Cerebellar nuclear complex (tissue), 1 donor: ENCODE results near the gene ZNF12.
"Not testable (repeated sequence)": the region's sequence is repeated elsewhere in the genome, so short reads cannot be mapped to it uniquely, and the experiment has no call there.

Experiments used
- DNase-seq, 2 experiments: peaks; one replicate each; lab custom pipeline; 2025; lab: John Stamatoyannopoulos, UW

The ZNF12 gene

GRCh38 chr7:6706666-6707407 lies at the start of gene ZNF12:
Gene ZNF12, minus strand, starts transcription at chr7:6706947. Its CDS starts 1,774 bp downstream, at chr7:6705173.
- DNase-seq, result peak; percentile 22 to 65

GRCh38 chr7:6753964-6754363 lies 47.2 kb upstream of the ZNF12 start, which contains the start of gene RSPH10B2:
Gene RSPH10B2, plus strand, starts transcription at chr7:6754103. Its CDS starts 3,575 bp downstream, at chr7:6757678.
- DNase-seq, result not testable (repeated sequence)

GRCh38 chr7:6750173-6750572 lies 43.4 kb upstream of the ZNF12 start:
- DNase-seq, result not testable (repeated sequence)

GRCh38 chr7:6749335-6749734 lies 42.6 kb upstream of the ZNF12 start:
- not testable (repeated sequence) for DNase-seq

GRCh38 chr7:6744410-6745100 lies 37.8 kb upstream of the ZNF12 start:
- not testable (repeated sequence) for DNase-seq

- DNase-seq, result not testable (repeated sequence)
These were observed 31.7 kb upstream of the ZNF12 start for GRCh38 chr7:6738415-6738814.

GRCh38 chr7:6730343-6730633 lies 23.5 kb upstream of the ZNF12 start:
- no peak for DNase-seq

- DNase-seq, result peak; percentile 37 to 77
These were observed 23.0 kb upstream of the ZNF12 start for GRCh38 chr7:6729492-6730342.

GRCh38 chr7:6728893-6729491 lies 22.2 kb upstream of the ZNF12 start:
- DNase-seq, result not testable (repeated sequence)

- DNase-seq, result no peak
These were observed 20.9 kb upstream of the ZNF12 start for GRCh38 chr7:6727663-6728062.

- not testable (repeated sequence) for DNase-seq
These were observed 19.6 kb upstream of the ZNF12 start for GRCh38 chr7:6726341-6726740.

- no peak for DNase-seq
These were observed 18.3 kb upstream of the ZNF12 start for GRCh38 chr7:6725003-6725402.

GRCh38 chr7:6724351-6724750 lies 17.6 kb upstream of the ZNF12 start:
- not testable (repeated sequence) for DNase-seq

- no peak for DNase-seq
These were observed 11.4 kb upstream of the ZNF12 start for GRCh38 chr7:6718124-6718523.

GRCh38 chr7:6715898-6716297 lies 9.2 kb upstream of the ZNF12 start:
- DNase-seq, result not testable (repeated sequence)

GRCh38 chr7:6714360-6714759 lies 7.6 kb upstream of the ZNF12 start:
- DNase-seq, result no peak

GRCh38 chr7:6709808-6710207 lies 3.1 kb upstream of the ZNF12 start:
- no peak for DNase-seq

- no peak for DNase-seq
These were observed 1.6 kb upstream of the ZNF12 start for GRCh38 chr7:6708304-6708703.

- DNase-seq, result no peak
These were observed 635 bp downstream of the ZNF12 start for GRCh38 chr7:6705959-6706665.

GRCh38 chr7:6701860-6702259 lies 4.9 kb downstream of the ZNF12 start:
- no peak for DNase-seq

GRCh38 chr7:6700793-6701192 lies 6.0 kb downstream of the ZNF12 start:
- no peak for DNase-seq
